ENCODE results near the gene MRPL18.

GRCh38 chr6:159837511-159837910 is 47.2 kb downstream of the MRPL18 start:
- TF ChIP-seq CTCF (IDR thresholded peaks at IDR 0.05; ENCODE audit: extremely low read depth in 1 of 2, insufficient read depth in 1 of 2, low read depth in 1 of 2, low read length in 2 of 2) (no peak), EZH2 (IDR thresholded peaks at IDR 0.05; ENCODE audit: borderline replicate concordance, low read depth, low read length, severe bottlenecking) (no peak), MAX (IDR thresholded peaks at IDR 0.05; ENCODE audit: insufficient read depth, insufficient read length) (no peak), POLR2A (IDR thresholded peaks at IDR 0.05; ENCODE audit: low read depth, low read length) (no peak)

Measured in endothelial cell of umbilical vein (primary cell).